ENCODE data around the gene FMNL2. TPM values are rescaled to one million over a fixed set of nuclear protein-coding genes. Genes with fewer than 3 reads are reported as not detected.

FMNL2 gene
- total RNA-seq, 1 experiment from 2014 or later = 29.0 TPM

- Histone ChIP-seq H3K4me2 (no peak overlapping the region), H3K9me3 (ENCODE audit: insufficient read depth, low read depth) (no peaks in the 10 kb centered on the region), H3K36me3 (ENCODE audit: low read depth) (no peaks in the 10 kb centered on the region), H2AFZ (no peak overlapping the region), H3F3A (ENCODE audit: insufficient read depth, low read depth) (no peaks in the 10 kb centered on the region), H3K4me1 (replicated peaks; ENCODE audit: insufficient read depth) (0 out of 2 replicates have a peak, but pooled peaks cover 5% of the 10 kb centered on the region), H4K20me1 (ENCODE audit: insufficient read depth) (no peaks in the 10 kb centered on the region; the same call in 1 of the 2 replicates), H3K27ac (no peak overlapping the region), H3K27me3 (ENCODE audit: insufficient read depth, low read depth) (no peaks in the 10 kb centered on the region), H3K79me2 (ENCODE audit: low read depth) (peaks cover 93% of the 10 kb centered on the region), H3K9me2 (ENCODE audit: insufficient read depth) (no peaks in the 10 kb centered on the region), H3K4me3 (no peak overlapping the region)
- DNase-seq = no peak
- no TSS peak for BruUV-seq (replicated peaks)
- no peak for TF ChIP-seq EZH2 (IDR thresholded peaks at IDR 0.05; ENCODE audit: low read depth)
- TF ChIP-seq CTCF (conservative IDR thresholded peaks at IDR 0.05) = no peak
- ChIA-PET POLR2A (ENCODE audit: unreplicated experiment) (no interaction called here), CTCF (no interaction called here)
- intact Hi-C loops (cut with micrococcal nuclease; ENCODE audit: unreplicated experiment) = no loop called here
Measured at GRCh38 chr2:152369176-152369860, 34.3 kb downstream of the FMNL2 start.

- H4K20me1 ChIP-seq (ENCODE audit: insufficient read depth) = no peaks in the 10 kb centered on the region; the same call in 1 of the 2 replicates
- POLR2A ChIA-PET (ENCODE audit: unreplicated experiment) = no interaction called here
- CTCF ChIA-PET = no interaction called here
Measured at GRCh38 chr2:152370783-152371182, 35.8 kb downstream of the FMNL2 start.

GRCh38 chr2:152372438-152372984 lies 37.5 kb downstream of the FMNL2 start:
- no TSS peak for BruUV-seq (replicated peaks)
- no peaks in the 10 kb centered on the region for H3F3A ChIP-seq (ENCODE audit: insufficient read depth, low read depth)
- no peak for DNase-seq
- H3K27me3 ChIP-seq (ENCODE audit: insufficient read depth, low read depth) = no peaks in the 10 kb centered on the region
- CTCF ChIA-PET = no interaction called here
- no peak overlapping the region for H2AFZ ChIP-seq
- H4K20me1 ChIP-seq (ENCODE audit: insufficient read depth) = no peaks in the 10 kb centered on the region; the same call in 1 of the 2 replicates
- H3K4me1 ChIP-seq (replicated peaks; ENCODE audit: insufficient read depth) = peaks cover 19% of the 10 kb centered on the region
- H3K4me3 ChIP-seq = no peak overlapping the region
- TF ChIP-seq EZH2 (IDR thresholded peaks at IDR 0.05; ENCODE audit: low read depth) (no peak), CTCF (conservative IDR thresholded peaks at IDR 0.05) (no peak)
- H3K36me3 ChIP-seq (ENCODE audit: low read depth) = no peaks in the 10 kb centered on the region
- H3K9me2 ChIP-seq (ENCODE audit: insufficient read depth) = no peaks in the 10 kb centered on the region
- no peak overlapping the region for H3K27ac ChIP-seq
- H3K79me2 ChIP-seq (ENCODE audit: low read depth) = peaks cover 94% of the 10 kb centered on the region
- intact Hi-C loops (cut with micrococcal nuclease; ENCODE audit: unreplicated experiment) = no loop called here
- no peak overlapping the region for H3K4me2 ChIP-seq
- no peaks in the 10 kb centered on the region for H3K9me3 ChIP-seq (ENCODE audit: insufficient read depth, low read depth)
- POLR2A ChIA-PET (ENCODE audit: unreplicated experiment) = no interaction called here

More at GRCh38 chr2:152370783-152371182, 35.8 kb downstream of the FMNL2 start:
- Histone ChIP-seq H3K79me2 (ENCODE audit: low read depth) (peaks cover 91% of the 10 kb centered on the region), H3K27ac (no peak overlapping the region), H3K36me3 (ENCODE audit: low read depth) (no peaks in the 10 kb centered on the region), H2AFZ (no peak overlapping the region), H3K4me2 (no peak overlapping the region), H3K9me2 (ENCODE audit: insufficient read depth) (no peaks in the 10 kb centered on the region), H3K4me3 (no peak overlapping the region), H3F3A (ENCODE audit: insufficient read depth, low read depth) (no peaks in the 10 kb centered on the region), H3K4me1 (replicated peaks; ENCODE audit: insufficient read depth) (0 out of 2 replicates have a peak, but pooled peaks cover 5% of the 10 kb centered on the region), H3K9me3 (ENCODE audit: insufficient read depth, low read depth) (no peaks in the 10 kb centered on the region), H3K27me3 (ENCODE audit: insufficient read depth, low read depth) (no peaks in the 10 kb centered on the region)
- intact Hi-C loops (cut with micrococcal nuclease; ENCODE audit: unreplicated experiment) = no loop called here
- TF ChIP-seq CTCF (conservative IDR thresholded peaks at IDR 0.05) = no peak
- TF ChIP-seq EZH2 (IDR thresholded peaks at IDR 0.05; ENCODE audit: low read depth) = no peak
- no TSS peak for BruUV-seq (replicated peaks)
- DNase-seq = no peak

Measured in PC-9 (cell line).